Heart right ventricle (tissue), 16 donors: ENCODE data around the gene CTDP1. TPM values are rescaled to one million over a fixed set of nuclear protein-coding genes. Genes with fewer than 3 reads are reported as not detected.
A peak's percentile ranks its signal among the peaks of the same experiment; 100 is the strongest.

Experiments
- ATAC-seq, 8 donors: fragments of 200-7000 bp; cut with Tn5 transposase; one replicate each; pipeline ENCODE4 v1.9.1; 2020; ENCODE audit warnings: mild to moderate bottlenecking in 8 of 8, moderate library complexity in 8 of 8, moderate number of reproducible peaks in 1 of 8
- DNase-seq, 2 donors: peaks; one replicate each; pipeline ENCODE4 v3.0.0-alpha.2; 2020
- H3K27ac ChIP-seq, 10 donors: fragments of 200-600 bp; sonication (generic) in 2 of 10; one replicate each; pipeline versions ENCODE4 v1.5.0 to v1.8.0; 2020 to 2022; ENCODE audit warnings: mild to moderate bottlenecking in 3 of 10
- H3K27me3 ChIP-seq, 7 donors: fragments of 200-600 bp; one replicate each; pipeline ENCODE4 v1.8.0; 2021 to 2022; ENCODE audit warnings: mild to moderate bottlenecking in 2 of 7
- H3K36me3 ChIP-seq, 9 donors: fragments of 200-600 bp; sonication (generic) in 1 of 9; one replicate each; pipeline versions ENCODE4 v1.5.0 to v1.8.0; 2020 to 2022; ENCODE audit warnings: mild to moderate bottlenecking in 2 of 9
- H3K4me1 ChIP-seq, 9 donors: fragments of 200-600 bp; sonication (generic) in 1 of 9; one replicate each; pipeline versions ENCODE4 v1.5.0 to v1.8.0; 2020 to 2022; ENCODE audit warnings: mild to moderate bottlenecking in 4 of 9
- H3K4me3 ChIP-seq, 10 donors: fragments of 200-600 bp; sonication (generic) in 2 of 10; one replicate each; pipeline versions ENCODE4 v1.5.0 to v1.8.0; 2020 to 2022; ENCODE audit warnings: mild to moderate bottlenecking in 7 of 10, moderate library complexity in 2 of 10
- H3K9me3 ChIP-seq, 11 donors: fragments of 200-600 bp in 10 of 11; sonication (generic) in 2 of 11; one replicate each; pipeline versions ENCODE4 v1.5.0 to v1.8.0; 2013 to 2022; ENCODE audit warnings: mild to moderate bottlenecking in 2 of 11, control low read depth in 1 of 11, moderate library complexity in 1 of 11
- CTCF ChIP-seq, 9 donors: fragments of 200-600 bp; sonication (generic) in 2 of 9; IDR thresholded peaks; one replicate each; pipeline versions ENCODE4 v1.5.0 to v1.8.0; 2021 to 2022; ENCODE audit warnings: antibody characterized with exemption in 9 of 9, mild to moderate bottlenecking in 5 of 9, moderate library complexity in 1 of 9
- WGBS, 2 donors: extraction: QIAGEN DNeasy Blood & Tissue Kit; methylation state at CpG; one replicate each; pipeline ENCODE4 v1.1.7; 2013; ENCODE audit warnings: inconsistent platforms in 1 of 2; 5-methylcytosine and 5-hydroxymethylcytosine counted together
- intact Hi-C, 10 donors: fragments of 100-400 bp; cut with DNase I; formaldehyde crosslinking; loops; one replicate each; pipeline versions ENCODE4 v1.11.1 to v1.14.2; 2022
- polyA plus RNA-seq, 2 donors: library from polyadenylated mRNA; stranded (reverse); fragments of 200-250 nt; gene quantifications; one replicate each; pipeline ENCODE4 v1.2.3, GENCODE V29; 2013
- total RNA-seq, 10 donors: library from RNA; stranded (reverse); fragmentation: NEBNext Ultra II Directional in 3 of 10; extraction: Animal tissue kit (Norgen Biotek cat#: 25700) in 3 of 10; gene quantifications; one replicate each; pipeline versions ENCODE4 v1.2.1 to v1.2.4, GENCODE V29; 2021 to 2023
- donor health status: Arrhythmogenic right ventricular cardiomyopathy.
- donor health status: ischemic (EF 13 %, LVEDD 7.1; RV severe dilation, severe dysfunction).
- donor health status: healthy with polysubstance abuse.
- donor health status: DM: no; HTN: yes; CAD: no.
- donor health status: DM: no; HTN: no; CAD: no.
- donor health status: ischemic (EF 25% LVEDD 6.9; RV normal size, moderate dysfunction).
- donor health status: ischemic (EF 25% LVEDD 5.7; RV mildly dilated, moderate dysfunction).
- donor health status: healthy.
- donor health status: DM: yes; HTN: yes; CAD: no.
- donor health status: Ischemic cardiomyopathy.
- donor health status: ischemic (EF 35%, LVEDD 5.7; RV mildly dilated, moderate dysfunction).
- donor health status: nonischemic (EF 11% LVEDD 7.7; RV severe dilation, severe dysfunction).
- donor health status: DM: yes; HTN: yes; CAD: no.
- donor health status: PGD.
- donor health status: ischemic (EF 29% LVEDD 5.4; RV normal size, mild dysfunction).
- donor health status: nonischemic (EF 23%, LVEDD 6.1; RV moderate dilation, normal function).

CTDP1 gene
- total and polyA plus RNA-seq, 12 donors = 6.8 to 12.5 (median 9.3) TPM

- ATAC-seq = no peak
- no peak for DNase-seq
- Histone ChIP-seq H3K4me3 (no peak overlapping the region), H3K27me3 (no peaks in the 10 kb centered on the region), H3K4me1 (peaks cover 0 to 8% (median 0%) of the 10 kb centered on the region in 9 donors), H3K27ac (no peak overlapping the region), H3K9me3 (peaks cover 0 to under 1% (median 0%) of the 10 kb centered on the region in 11 donors), H3K36me3 (peaks cover 0 to 55% (median 19%) of the 10 kb centered on the region in 9 donors)
- intact Hi-C loops = no loop called here
- WGBS, 2 donors = 83 to 91% methylated on average over 13 of the region's 13 CpGs
- TF ChIP-seq CTCF (IDR thresholded peaks at IDR 0.05) = no peak
Measured at GRCh38 chr18:79695269-79695668, 15.7 kb downstream of the CTDP1 start.

GRCh38 chr18:79695856-79696850 lies 16.6 kb downstream of the CTDP1 start:
- WGBS, 2 donors = 94 to 95% methylated on average over 53 of the region's 53 CpGs
- Histone ChIP-seq H3K9me3 (peaks cover 0 to 6% (median 0%) of the 10 kb centered on the region in 11 donors), H3K27me3 (no peaks in the 10 kb centered on the region), H3K36me3 (peaks cover 0 to 64% (median 23%) of the 10 kb centered on the region in 9 donors), H3K4me3 (no peak overlapping the region), H3K4me1 (peaks cover 0 to 8% (median 0%) of the 10 kb centered on the region in 9 donors), H3K27ac (no peak overlapping the region)
- no peak for TF ChIP-seq CTCF (IDR thresholded peaks at IDR 0.05)
- no peak for ATAC-seq
- intact Hi-C loops = no loop called here
- no peak for DNase-seq

- Histone ChIP-seq H3K9me3 (peaks cover 0 to 6% (median 0%) of the 10 kb centered on the region in 11 donors), H3K27ac (no peak overlapping the region), H3K4me3 (no peak overlapping the region), H3K4me1 (peaks cover 0 to 8% (median 0%) of the 10 kb centered on the region in 9 donors), H3K27me3 (no peaks in the 10 kb centered on the region), H3K36me3 (peaks cover 0 to 74% (median 23%) of the 10 kb centered on the region in 9 donors)
- no peak for DNase-seq
- WGBS, 2 donors = 96 to 97% methylated on average over 24 of the region's 24 CpGs
- ATAC-seq = peak in 1 of 8 donors; percentile 23
- no peak for TF ChIP-seq CTCF (IDR thresholded peaks at IDR 0.05)
- intact Hi-C loops = no loop called here
Measured at GRCh38 chr18:79697178-79697577, 17.6 kb downstream of the CTDP1 start.

GRCh38 chr18:79697976-79698375 lies 18.4 kb downstream of the CTDP1 start:
- TF ChIP-seq CTCF (IDR thresholded peaks at IDR 0.05) = no peak
- Histone ChIP-seq H3K4me1 (peaks cover 0 to 6% (median 0%) of the 10 kb centered on the region in 9 donors), H3K27ac (no peak overlapping the region), H3K9me3 (peaks cover 0 to 6% (median 0%) of the 10 kb centered on the region in 11 donors), H3K36me3 (peaks cover 0 to 82% (median 23%) of the 10 kb centered on the region in 9 donors), H3K4me3 (no peak overlapping the region), H3K27me3 (no peaks in the 10 kb centered on the region)
- 94 to 95% methylated on average over 22 of the region's 22 CpGs for WGBS, 2 donors
- no peak for ATAC-seq
- DNase-seq = no peak
- intact Hi-C loops = no loop called here
